Calu3 (cell line): ENCODE results near the gene VARS2. TPM values are rescaled to one million over a fixed set of nuclear protein-coding genes. Genes with fewer than 3 reads are reported as not detected.
"Not testable (repeated sequence)": the region's sequence is repeated elsewhere in the genome, so short reads cannot be mapped to it uniquely, and the experiment has no call there.

Experiments
- BruUV-seq: library from RNA; stranded (reverse); fragments of 400-500 nt; replicated peaks from 2 replicates; lab custom pipeline; 2021; lab: Mats Ljungman, UMichigan
- CTCF ChIA-PET: fragments of 300-600 bp; sonication (Branson Sonifier 250); formaldehyde crosslinking; loops from one replicate; lab custom pipeline; 2022; ENCODE audit warnings: antibody characterized with exemption; lab: Charles Lee
- DNase-seq: peaks from one replicate; pipeline ENCODE4 v3.0.0; 2022
- H3K27ac Mint-ChIP-seq: one replicate; pipeline ENCODE4 v1.8.0; 2022; ENCODE audit warnings: mixed read lengths; ENCODE audit not compliant: unreplicated experiment
- H3K27me3 Mint-ChIP-seq: one replicate; pipeline ENCODE4 v1.8.0; 2022; ENCODE audit warnings: mixed read lengths; ENCODE audit not compliant: unreplicated experiment
- H3K36me3 Mint-ChIP-seq: one replicate; pipeline ENCODE4 v1.8.0; 2022; ENCODE audit warnings: mild to moderate bottlenecking, moderate library complexity, mixed read lengths; ENCODE audit not compliant: insufficient read depth, unreplicated experiment
- H3K4me1 Mint-ChIP-seq: one replicate; pipeline ENCODE4 v1.8.0; 2022; ENCODE audit warnings: mild to moderate bottlenecking, low read depth, mixed read lengths; ENCODE audit not compliant: unreplicated experiment
- H3K4me3 Mint-ChIP-seq: one replicate; pipeline ENCODE4 v1.8.0; 2022; ENCODE audit warnings: mild to moderate bottlenecking, low read depth, moderate library complexity, mixed read lengths; ENCODE audit not compliant: unreplicated experiment
- H3K9me3 Mint-ChIP-seq: one replicate; pipeline ENCODE4 v1.8.0; 2022; ENCODE audit warnings: low read depth, mixed read lengths; ENCODE audit not compliant: unreplicated experiment
- CTCF ChIP-seq: fragments of 200-600 bp; IDR thresholded peaks from one replicate; pipeline ENCODE4 v1.8.0; 2022; ENCODE audit warnings: antibody characterized with exemption; ENCODE audit not compliant: unreplicated experiment
- intact Hi-C: fragments of 100-400 bp; cut with micrococcal nuclease; formaldehyde crosslinking; loops from one replicate; pipeline ENCODE4 v1.10.0; 2022; ENCODE audit not compliant: unreplicated experiment
- total RNA-seq: library from RNA; stranded (reverse); gene quantifications from 2 replicates; pipeline ENCODE4 v1.2.3, GENCODE V29; 2022

VARS2 gene
- total RNA-seq, 1 experiment from 2014 or later, result 33.0 TPM

- Mint-ChIP-seq H3K4me1 (peaks cover 6% of the 10 kb centered on the region), H3K27me3 (no peaks in the 10 kb centered on the region), H3K36me3 (peaks cover 72% of the 10 kb centered on the region), H3K4me3 (no peak overlapping the region), H3K9me3 (no peaks in the 10 kb centered on the region), H3K27ac (no peak overlapping the region)
- no peak for TF ChIP-seq CTCF
- no TSS peak for BruUV-seq
- intact Hi-C loops, result no loop called here
- CTCF ChIA-PET, result interaction anchor here (1.5 kb wide), 1 partner anchor 11 kb away, joined by 3 read pairs; no protein-coding TSS in a partner anchor
- no peak for DNase-seq
Observed at GRCh38 chr6:30897882-30898281, 16.2 kb upstream of the VARS2 start.

- H3K27ac Mint-ChIP-seq, result no peak overlapping the region
Observed at GRCh38 chr6:30898750-30899360, 15.2 kb upstream of the VARS2 start.

GRCh38 chr6:30900863-30901417, 13.1 kb upstream of the VARS2 start:
- CTCF ChIA-PET, result interaction anchor here (0.9 to 1.5 kb wide), 3 partner anchors 15 to 132 kb away, joined by 3 to 4 read pairs (median 3); no protein-coding TSS in a partner anchor
- TF ChIP-seq CTCF, result no peak
- Mint-ChIP-seq H3K27me3 (no peaks in the 10 kb centered on the region), H3K36me3 (peaks cover 41% of the 10 kb centered on the region), H3K27ac (no peak overlapping the region), H3K4me3 (no peak overlapping the region), H3K9me3 (no peaks in the 10 kb centered on the region), H3K4me1 (peaks cover 8% of the 10 kb centered on the region)
- BruUV-seq, result no TSS peak
- no peak for DNase-seq
- intact Hi-C loops, result no loop called here

More at GRCh38 chr6:30898750-30899360, 15.2 kb upstream of the VARS2 start:
- intact Hi-C loops, result no loop called here
- H3K4me3 Mint-ChIP-seq, result no peak overlapping the region
- peaks cover 62% of the 10 kb centered on the region for H3K36me3 Mint-ChIP-seq
- TF ChIP-seq CTCF, result no peak
- no peaks in the 10 kb centered on the region for H3K9me3 Mint-ChIP-seq
- BruUV-seq, result no TSS peak
- peaks cover 8% of the 10 kb centered on the region for H3K4me1 Mint-ChIP-seq
- no peak for DNase-seq
- CTCF ChIA-PET, result interaction anchor here (1.5 kb wide), 1 partner anchor 12 kb away, joined by 3 read pairs; no protein-coding TSS in a partner anchor
- no peaks in the 10 kb centered on the region for H3K27me3 Mint-ChIP-seq

GRCh38 chr6:30901436-30901835, 12.6 kb upstream of the VARS2 start:
- no peak for TF ChIP-seq CTCF
- H3K4me1 Mint-ChIP-seq, result peaks cover 8% of the 10 kb centered on the region
- intact Hi-C loops, result no loop called here

GRCh38 chr6:30902196-30902595, 11.8 kb upstream of the VARS2 start:
- DNase-seq, H3K9me3 Mint-ChIP-seq, H3K27me3 Mint-ChIP-seq, H3K4me3 Mint-ChIP-seq, intact Hi-C loops, H3K4me1 Mint-ChIP-seq, BruUV-seq, H3K27ac Mint-ChIP-seq: not testable (repeated sequence)
- CTCF ChIA-PET, result interaction anchor here (0.6 to 1.5 kb wide), 4 partner anchors 18 to 169 kb away, joined by 3 to 6 read pairs (median 4); partner anchors contain the start of gene DDR1
- peaks cover 32% of the 10 kb centered on the region for H3K36me3 Mint-ChIP-seq

More at GRCh38 chr6:30901436-30901835, 12.6 kb upstream of the VARS2 start:
- no TSS peak for BruUV-seq
- no peak overlapping the region for H3K4me3 Mint-ChIP-seq
- peaks cover 36% of the 10 kb centered on the region for H3K36me3 Mint-ChIP-seq
- no peak for DNase-seq
- no peaks in the 10 kb centered on the region for H3K9me3 Mint-ChIP-seq
- CTCF ChIA-PET, result interaction anchor here (0.9 to 1.5 kb wide), 3 partner anchors 14 to 132 kb away, joined by 3 to 4 read pairs (median 3); no protein-coding TSS in a partner anchor
- no peak overlapping the region for H3K27ac Mint-ChIP-seq
- no peaks in the 10 kb centered on the region for H3K27me3 Mint-ChIP-seq
